MCF 10A (cell line): ENCODE results near the gene SERPIND1. TPM values are rescaled to one million over a fixed set of nuclear protein-coding genes. Genes with fewer than 3 reads are reported as not detected.

ENCODE experiments used
- BruUV-seq: library from RNA; stranded (reverse); fragments of 400-500 nt; replicated peaks from 2 replicates; lab custom pipeline; 2021; lab: Mats Ljungman, UMichigan
- CTCF ChIA-PET: fragments of 300-600 bp; sonication (Branson Sonifier 250); formaldehyde crosslinking; extraction: SDS; loops from one replicate; lab custom pipeline; 2021; ENCODE audit warnings: antibody characterized with exemption, inconsistent platforms; lab: Yijun Ruan, JAX
- POLR2A ChIA-PET: fragments of 300-600, 350-650 bp; sonication (Branson Sonifier 250); formaldehyde crosslinking; extraction: SDS; loops from one replicate; lab custom pipeline; 2020; ENCODE audit warnings: antibody characterized with exemption, inconsistent platforms; lab: Yijun Ruan, JAX
- DNase-seq: peaks from one replicate; pipeline ENCODE4 v3.0.0-alpha.2; 2018; ENCODE audit not compliant: unreplicated experiment
- H3K27ac Mint-ChIP-seq: one replicate; pipeline ENCODE4 v1.8.0; 2022; ENCODE audit warnings: mild to moderate bottlenecking, low read depth, mixed read lengths; ENCODE audit not compliant: unreplicated experiment
- H3K27me3 Mint-ChIP-seq: one replicate; pipeline ENCODE4 v1.8.0; 2022; ENCODE audit warnings: mixed read lengths; ENCODE audit not compliant: insufficient read depth, unreplicated experiment
- H3K36me3 Mint-ChIP-seq: one replicate; pipeline ENCODE4 v1.8.0; 2022; ENCODE audit warnings: mild to moderate bottlenecking, moderate library complexity, mixed read lengths; ENCODE audit not compliant: insufficient read depth, unreplicated experiment
- H3K4me1 Mint-ChIP-seq: one replicate; pipeline ENCODE4 v1.8.0; 2022; ENCODE audit warnings: mixed read lengths; ENCODE audit not compliant: insufficient read depth, unreplicated experiment
- H3K4me3 Mint-ChIP-seq: one replicate; pipeline ENCODE4 v1.8.0; 2022; ENCODE audit warnings: mild to moderate bottlenecking, moderate library complexity, mixed read lengths; ENCODE audit not compliant: unreplicated experiment
- H3K9me3 Mint-ChIP-seq: one replicate; pipeline ENCODE4 v1.8.0; 2022; ENCODE audit warnings: mixed read lengths; ENCODE audit not compliant: unreplicated experiment
- CTCF ChIP-seq: fragments of 200-600 bp; IDR thresholded peaks from one replicate; pipeline ENCODE4 v1.8.0; 2022; ENCODE audit warnings: antibody characterized with exemption, mild to moderate bottlenecking; ENCODE audit not compliant: unreplicated experiment
- intact Hi-C: fragments of 100-400 bp; cut with micrococcal nuclease; formaldehyde crosslinking; loops from 2 replicates; pipeline ENCODE4 v1.14.1; 2022
- total RNA-seq: library from RNA; stranded (reverse); gene quantifications from 2 replicates; pipeline ENCODE4 v1.2.3, GENCODE V29; 2022

The SERPIND1 gene
- total RNA-seq, 1 experiment from 2014 or later = not detected

- H3K9me3 Mint-ChIP-seq = no peaks in the 10 kb centered on the region
- no peak for DNase-seq
- H3K4me1 Mint-ChIP-seq = no peaks in the 10 kb centered on the region
- ChIA-PET CTCF (interaction anchor here (0.7 kb wide), 1 partner anchor 163 kb away, joined by 3 read pairs; no protein-coding TSS in a partner anchor), POLR2A (no interaction called here)
- H3K27me3 Mint-ChIP-seq = no peaks in the 10 kb centered on the region
- H3K36me3 Mint-ChIP-seq = peaks cover 12% of the 10 kb centered on the region
- H3K4me3 Mint-ChIP-seq = no peak overlapping the region
- no peak overlapping the region for H3K27ac Mint-ChIP-seq
- TF ChIP-seq CTCF = no peak
- intact Hi-C loops = no loop called here
- BruUV-seq = no TSS peak
Observed at GRCh38 chr22:20787223-20787622, 13.3 kb downstream of the SERPIND1 start.

- POLR2A ChIA-PET = no interaction called here
- intact Hi-C loops = no loop called here
- no TSS peak for BruUV-seq
- no peak for DNase-seq
- CTCF ChIA-PET = no interaction called here
- H3K36me3 Mint-ChIP-seq = peaks cover 18% of the 10 kb centered on the region
- no peak overlapping the region for H3K27ac Mint-ChIP-seq
- no peak for TF ChIP-seq CTCF
- no peaks in the 10 kb centered on the region for H3K9me3 Mint-ChIP-seq
- no peaks in the 10 kb centered on the region for H3K4me1 Mint-ChIP-seq
- no peaks in the 10 kb centered on the region for H3K27me3 Mint-ChIP-seq
- no peak overlapping the region for H3K4me3 Mint-ChIP-seq
Observed at GRCh38 chr22:20787746-20788626, 14.1 kb downstream of the SERPIND1 start.

GRCh38 chr22:20788627-20789344 lies 14.9 kb downstream of the SERPIND1 start:
- Mint-ChIP-seq H3K36me3 (peaks cover 20% of the 10 kb centered on the region), H3K9me3 (no peaks in the 10 kb centered on the region), H3K4me1 (no peaks in the 10 kb centered on the region), H3K27me3 (no peaks in the 10 kb centered on the region), H3K4me3 (no peak overlapping the region), H3K27ac (no peak overlapping the region)
- POLR2A ChIA-PET = no interaction called here
- CTCF ChIA-PET = no interaction called here
- no peak for TF ChIP-seq CTCF
- intact Hi-C loops = no loop called here
- BruUV-seq = no TSS peak
- DNase-seq = no peak
